Stomach (tissue), 9 donors: ENCODE results near the gene MATN4. TPM values are rescaled to one million over a fixed set of nuclear protein-coding genes. Genes with fewer than 3 reads are reported as not detected.

Experiments used
- DNase-seq, 2 donors: peaks; one replicate each; pipeline versions ENCODE4 v3.0.0 to v3.0.0-alpha.2; 2013 to 2019
- H3K27ac ChIP-seq, 5 donors: fragments of 200-600 bp in 4 of 5; sonication (generic) in 4 of 5; one replicate each; pipeline ENCODE4 v1.5.1; 2013 to 2019; ENCODE audit warnings: mild to moderate bottlenecking in 1 of 5, moderate library complexity in 1 of 5
- H3K27me3 ChIP-seq, 3 donors: fragments of 200-600 bp; sonication (generic); one replicate each; pipeline ENCODE4 v1.5.1; 2017 to 2019; ENCODE audit warnings: mixed run types in 1 of 3
- H3K36me3 ChIP-seq, 4 donors: fragments of 200-600 bp; sonication (generic); 1 replicate in 3 of 4; 2 replicates in 1 of 4; pipeline ENCODE4 v1.5.1; 2016 to 2019
- H3K4me1 ChIP-seq, 4 donors: fragments of 200-600 bp; sonication (generic); one replicate each; pipeline ENCODE4 v1.5.1; 2016 to 2019
- H3K4me3 ChIP-seq, 4 donors: fragments of 200-600 bp; sonication (generic) in 3 of 4; one replicate each; pipeline ENCODE4 v1.5.1; 2016 to 2019; ENCODE audit warnings: mild to moderate bottlenecking in 1 of 4
- H3K9me3 ChIP-seq, 4 donors: fragments of 200-600 bp; sonication (generic); one replicate each; pipeline ENCODE4 v1.5.1; 2016 to 2019
- EP300 ChIP-seq: sonication (generic); formaldehyde crosslinking; IDR thresholded peaks from one replicate; pipeline ENCODE4 v1.6.1; 2017; ENCODE audit warnings: antibody characterized with exemption
- POLR2A ChIP-seq, 4 donors: fragments of 450-650 bp; IDR thresholded peaks; one replicate each; pipeline ENCODE4 v1.6.1; 2016; ENCODE audit warnings: antibody characterized with exemption in 4 of 4, control low read depth in 2 of 4, mild to moderate bottlenecking in 1 of 4, moderate library complexity in 1 of 4
- POLR2AphosphoS5 ChIP-seq, 3 donors: sonication (generic); formaldehyde crosslinking; IDR thresholded peaks; one replicate each; pipeline ENCODE4 v1.6.1; 2016; ENCODE audit warnings: antibody characterized with exemption in 3 of 3
- WGBS, 5 donors: extraction: QIAGEN DNeasy Blood & Tissue Kit in 3 of 5; methylation state at CpG; one replicate each; pipeline versions ENCODE4 v1.1.5 to v1.1.7; 2013 to 2018; 5-methylcytosine and 5-hydroxymethylcytosine counted together
- intact Hi-C: fragments of 100-400 bp; cut with DNase I; formaldehyde crosslinking; loops from one replicate; pipeline ENCODE4 v1.15.1; 2023; ENCODE audit warnings: low total_unique reads
- polyA plus RNA-seq, 3 donors: library from polyadenylated mRNA; stranded (reverse); fragments of 200-250 nt; gene quantifications; one replicate each; pipeline ENCODE4 v1.2.3, GENCODE V29; 2013
- total RNA-seq, 5 donors: library from RNA; depleted of rRNA; stranded (reverse); fragments of >200 nt; gene quantifications; one replicate each; pipeline versions ENCODE4 v1.1.0 to v1.2.3, GENCODE V29; 2014 to 2016
- TF ChIP-seq, protein P1 (sequence below), 7 experiments: fragments of 450-650 bp in 4 of 7; fragments of 200-600 bp in 3 of 7; sonication (generic) in 3 of 7; IDR thresholded peaks; one replicate each; pipeline ENCODE4 v1.5.1; 2016 to 2019; ENCODE audit warnings: antibody characterized with exemption in 7 of 7, control low read depth in 2 of 7, mild to moderate bottlenecking in 1 of 7
- donor health status: healthy with polysubstance abuse.
- donor health status: Bipolar disorder and iron deficiency.
- donor health status: healthy.

MATN4 gene
- total and polyA plus RNA-seq, 8 donors: 0.25 to 0.37 (median 0.30) TPM; not detected in 5

- TF ChIP-seq EP300: no peak
- no peak for TF ChIP-seq POLR2AphosphoS5 (IDR thresholded peaks at IDR 0.05)
- TF ChIP-seq POLR2A (IDR thresholded peaks at IDR 0.05): no peak
- TF ChIP-seq, protein P1, sequence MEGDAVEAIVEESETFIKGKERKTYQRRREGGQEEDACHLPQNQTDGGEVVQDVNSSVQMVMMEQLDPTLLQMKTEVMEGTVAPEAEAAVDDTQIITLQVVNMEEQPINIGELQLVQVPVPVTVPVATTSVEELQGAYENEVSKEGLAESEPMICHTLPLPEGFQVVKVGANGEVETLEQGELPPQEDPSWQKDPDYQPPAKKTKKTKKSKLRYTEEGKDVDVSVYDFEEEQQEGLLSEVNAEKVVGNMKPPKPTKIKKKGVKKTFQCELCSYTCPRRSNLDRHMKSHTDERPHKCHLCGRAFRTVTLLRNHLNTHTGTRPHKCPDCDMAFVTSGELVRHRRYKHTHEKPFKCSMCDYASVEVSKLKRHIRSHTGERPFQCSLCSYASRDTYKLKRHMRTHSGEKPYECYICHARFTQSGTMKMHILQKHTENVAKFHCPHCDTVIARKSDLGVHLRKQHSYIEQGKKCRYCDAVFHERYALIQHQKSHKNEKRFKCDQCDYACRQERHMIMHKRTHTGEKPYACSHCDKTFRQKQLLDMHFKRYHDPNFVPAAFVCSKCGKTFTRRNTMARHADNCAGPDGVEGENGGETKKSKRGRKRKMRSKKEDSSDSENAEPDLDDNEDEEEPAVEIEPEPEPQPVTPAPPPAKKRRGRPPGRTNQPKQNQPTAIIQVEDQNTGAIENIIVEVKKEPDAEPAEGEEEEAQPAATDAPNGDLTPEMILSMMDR (IDR thresholded peaks at IDR 0.05): no peak
- peaks cover 0 to 68% (median 18%) of the 10 kb centered on the region in 3 donors for H3K27me3 ChIP-seq
- 68 to 93% (median 76%) methylated on average over 5 of the region's 5 CpGs for WGBS, 5 donors
- H3K4me1 ChIP-seq: peaks cover 5 to 8% (median 7%) of the 10 kb centered on the region in 4 donors
- no peaks in the 10 kb centered on the region for H3K9me3 ChIP-seq
- H3K36me3 ChIP-seq: no peaks in the 10 kb centered on the region
- intact Hi-C loops: no loop called here
- DNase-seq: no peak
- H3K4me3 ChIP-seq: no peak overlapping the region
- no peak overlapping the region for H3K27ac ChIP-seq
Observed at GRCh38 chr20:45301824-45302271, 6.3 kb downstream of the MATN4 start.

- no peak for TF ChIP-seq EP300
- TF ChIP-seq POLR2A (IDR thresholded peaks at IDR 0.05): no peak
- no peak for TF ChIP-seq POLR2AphosphoS5 (IDR thresholded peaks at IDR 0.05)
- TF ChIP-seq, protein P1 (IDR thresholded peaks at IDR 0.05): peak in 1 of 7 experiments; percentile 25
- intact Hi-C loops: no loop called here
- no peak overlapping the region for H3K4me3 ChIP-seq
- H3K4me1 ChIP-seq: peaks cover 0 to under 1% (median 0%) of the 10 kb centered on the region in 4 donors
- H3K36me3 ChIP-seq: no peaks in the 10 kb centered on the region
- no peaks in the 10 kb centered on the region for H3K9me3 ChIP-seq
- WGBS, 5 donors: 29 to 50% (median 40%) methylated on average over 3 to 4 of the region's 4 CpGs
- H3K27me3 ChIP-seq: peaks cover 0 to 66% (median 10%) of the 10 kb centered on the region in 3 donors
- H3K27ac ChIP-seq: no peak overlapping the region
- peak in 1 of 2 donors; percentile 44 for DNase-seq
Observed at GRCh38 chr20:45300961-45301360, 7.1 kb downstream of the MATN4 start.

- intact Hi-C loops: loop anchor here (10.0 kb wide), 1 partner anchor 285 kb away; no protein-coding TSS in a partner anchor
- H3K9me3 ChIP-seq: no peaks in the 10 kb centered on the region
- H3K36me3 ChIP-seq: no peaks in the 10 kb centered on the region
- DNase-seq: no peak
- H3K4me3 ChIP-seq: no peak overlapping the region
- 90 to 94% (median 90%) methylated on average over 6 of the region's 6 CpGs for WGBS, 5 donors
- H3K4me1 ChIP-seq: no peaks in the 10 kb centered on the region
- TF ChIP-seq, protein P1 (IDR thresholded peaks at IDR 0.05): no peak
- TF ChIP-seq EP300 (no peak), POLR2AphosphoS5 (IDR thresholded peaks at IDR 0.05) (no peak)
- H3K27me3 ChIP-seq: peaks cover 0 to 66% (median 10%) of the 10 kb centered on the region in 3 donors
- H3K27ac ChIP-seq: no peak overlapping the region
Observed at GRCh38 chr20:45299786-45300185, 8.3 kb downstream of the MATN4 start.

GRCh38 chr20:45297786-45298497 lies 10.2 kb downstream of the MATN4 start:
- Histone ChIP-seq H3K27ac (no peak overlapping the region), H3K9me3 (no peaks in the 10 kb centered on the region), H3K27me3 (peaks cover 0 to 63% (median 9%) of the 10 kb centered on the region in 3 donors), H3K4me3 (no peak overlapping the region), H3K4me1 (peaks cover 4 to 13% (median 12%) of the 10 kb centered on the region in 4 donors), H3K36me3 (no peaks in the 10 kb centered on the region)
- TF ChIP-seq POLR2A (IDR thresholded peaks at IDR 0.05) (no peak), POLR2AphosphoS5 (IDR thresholded peaks at IDR 0.05) (no peak), EP300 (no peak)
- TF ChIP-seq, protein P1 (IDR thresholded peaks at IDR 0.05): no peak
- no peak for DNase-seq
- intact Hi-C loops: loop anchor here (10.0 kb wide), 1 partner anchor 283 kb away; no protein-coding TSS in a partner anchor
- WGBS, 5 donors: 89 to 92% (median 92%) methylated on average over 44 to 52 of the region's 52 CpGs
